Tibial artery (tissue), 4 donors: ENCODE measurements around the gene ROBO1.

ENCODE experiments used
- DNase-seq, 2 donors: peaks; one replicate each; pipeline ENCODE4 v3.0.0-alpha.2; 2019
- H3K27ac ChIP-seq, 2 donors: fragments of 200-600 bp; sonication (generic) in 1 of 2; 1 replicate in 1 of 2; 2 replicates in 1 of 2; pipeline ENCODE4 v1.5.1; 2018 to 2019; ENCODE audit warnings: mild to moderate bottlenecking in 1 of 2
- H3K27me3 ChIP-seq, 2 donors: fragments of 200-600 bp; sonication (generic) in 1 of 2; one replicate each; pipeline versions ENCODE4 v1.5.1 to v1.6.0; 2016 to 2019
- H3K36me3 ChIP-seq, 3 donors: fragments of 200-600 bp; sonication (generic) in 2 of 3; one replicate each; pipeline ENCODE4 v1.5.1; 2016 to 2019; ENCODE audit warnings: mild to moderate bottlenecking in 2 of 3
- H3K4me1 ChIP-seq, 4 donors: fragments of 200-600 bp; sonication (generic) in 2 of 4; 1 replicate in 3 of 4; 2 replicates in 1 of 4; pipeline ENCODE4 v1.5.1; 2016 to 2019
- H3K4me3 ChIP-seq, 2 donors: fragments of 200-600 bp; sonication (generic) in 1 of 2; 1 replicate in 1 of 2; 2 replicates in 1 of 2; pipeline ENCODE4 v1.5.1; 2018 to 2019; ENCODE audit warnings: mild to moderate bottlenecking in 2 of 2
- H3K9me3 ChIP-seq, 3 donors: fragments of 200-600 bp; sonication (generic) in 1 of 3; one replicate each; pipeline ENCODE4 v1.5.1; 2016 to 2019
- CTCF ChIP-seq, 2 experiments: fragments of 200-600 bp in 1 of 2; fragments of 450-650 bp in 1 of 2; IDR thresholded peaks; one replicate each; pipeline ENCODE4 v1.5.1; 2017 to 2019; ENCODE audit warnings: antibody characterized with exemption in 2 of 2, mild to moderate bottlenecking in 1 of 2, moderate library complexity in 1 of 2
- intact Hi-C: fragments of 100-400 bp; cut with DNase I; formaldehyde crosslinking; loops from one replicate; pipeline ENCODE4 v1.15.0; 2023; ENCODE audit warnings: low total_unique reads

ROBO1 gene

GRCh38 chr3:79724206-79724605, 43.6 kb downstream of the ROBO1 start:
- no peak overlapping the region for H3K27ac ChIP-seq
- no peaks in the 10 kb centered on the region for H3K9me3 ChIP-seq
- no peaks in the 10 kb centered on the region for H3K4me1 ChIP-seq
- H3K4me3 ChIP-seq = no peak overlapping the region
- no peaks in the 10 kb centered on the region for H3K27me3 ChIP-seq
- DNase-seq = no peak
- intact Hi-C loops = no loop called here
- H3K36me3 ChIP-seq = no peaks in the 10 kb centered on the region
- TF ChIP-seq CTCF (IDR thresholded peaks at IDR 0.05) = no peak

- H3K9me3 ChIP-seq = no peaks in the 10 kb centered on the region
- no peak overlapping the region for H3K4me3 ChIP-seq
- H3K36me3 ChIP-seq = no peaks in the 10 kb centered on the region
- intact Hi-C loops = no loop called here
- no peak for DNase-seq
- TF ChIP-seq CTCF (IDR thresholded peaks at IDR 0.05) = no peak
- no peaks in the 10 kb centered on the region for H3K27me3 ChIP-seq
- H3K4me1 ChIP-seq = no peaks in the 10 kb centered on the region
- H3K27ac ChIP-seq = no peak overlapping the region
These were observed 77.7 kb downstream of the ROBO1 start for GRCh38 chr3:79690072-79690471.

- Histone ChIP-seq H3K9me3 (no peaks in the 10 kb centered on the region), H3K36me3 (no peaks in the 10 kb centered on the region), H3K27ac (no peak overlapping the region), H3K27me3 (no peaks in the 10 kb centered on the region), H3K4me3 (no peak overlapping the region), H3K4me1 (no peaks in the 10 kb centered on the region)
- intact Hi-C loops = no loop called here
- TF ChIP-seq CTCF (IDR thresholded peaks at IDR 0.05) = no peak
- DNase-seq = no peak
These were observed 82.7 kb downstream of the ROBO1 start for GRCh38 chr3:79685108-79685507.

GRCh38 chr3:79684041-79684440, 83.8 kb downstream of the ROBO1 start:
- no peak for DNase-seq
- Histone ChIP-seq H3K9me3 (no peaks in the 10 kb centered on the region), H3K27me3 (no peaks in the 10 kb centered on the region), H3K4me3 (no peak overlapping the region), H3K27ac (no peak overlapping the region), H3K36me3 (no peaks in the 10 kb centered on the region), H3K4me1 (no peaks in the 10 kb centered on the region)
- TF ChIP-seq CTCF (IDR thresholded peaks at IDR 0.05) = no peak
- intact Hi-C loops = no loop called here

- Histone ChIP-seq H3K27ac (no peak overlapping the region), H3K27me3 (no peaks in the 10 kb centered on the region), H3K4me1 (no peaks in the 10 kb centered on the region), H3K4me3 (no peak overlapping the region), H3K9me3 (no peaks in the 10 kb centered on the region), H3K36me3 (no peaks in the 10 kb centered on the region)
- no peak for TF ChIP-seq CTCF (IDR thresholded peaks at IDR 0.05)
- intact Hi-C loops = no loop called here
- DNase-seq = no peak
These were observed 95.1 kb downstream of the ROBO1 start for GRCh38 chr3:79672731-79673130.

GRCh38 chr3:79672075-79672474, 95.7 kb downstream of the ROBO1 start:
- DNase-seq = no peak
- no peaks in the 10 kb centered on the region for H3K9me3 ChIP-seq
- intact Hi-C loops = no loop called here
- H3K4me1 ChIP-seq = no peaks in the 10 kb centered on the region
- no peaks in the 10 kb centered on the region for H3K27me3 ChIP-seq
- H3K4me3 ChIP-seq = no peak overlapping the region
- H3K36me3 ChIP-seq = no peaks in the 10 kb centered on the region
- no peak overlapping the region for H3K27ac ChIP-seq
- no peak for TF ChIP-seq CTCF (IDR thresholded peaks at IDR 0.05)
